Ascending aorta (tissue), 2 donors: ENCODE data around the gene ESF1. TPM values are rescaled to one million over a fixed set of nuclear protein-coding genes. Genes with fewer than 3 reads are reported as not detected.

Source experiments
- DNase-seq, 2 donors: peaks; one replicate each; pipeline ENCODE4 v3.0.0-alpha.2; 2019; ENCODE audit warnings: low spot score in 2 of 2
- H3K27ac ChIP-seq, 2 donors: fragments of 200-600 bp; sonication (generic); one replicate each; pipeline ENCODE4 v1.5.1; 2016 to 2017; ENCODE audit warnings: mild to moderate bottlenecking in 1 of 2
- H3K27me3 ChIP-seq: fragments of 200-600 bp; sonication (generic); one replicate; pipeline ENCODE4 v1.5.1; 2017
- H3K36me3 ChIP-seq, 2 donors: fragments of 200-600 bp; sonication (generic); one replicate each; pipeline ENCODE4 v1.5.1; 2016
- H3K4me1 ChIP-seq, 2 donors: fragments of 200-600 bp; sonication (generic); one replicate each; pipeline ENCODE4 v1.5.1; 2016 to 2017; ENCODE audit warnings: mild to moderate bottlenecking in 1 of 2
- H3K4me3 ChIP-seq, 2 donors: fragments of 200-600 bp; sonication (generic); one replicate each; pipeline ENCODE4 v1.5.1; 2016 to 2017; ENCODE audit warnings: mild to moderate bottlenecking in 1 of 2
- H3K9me3 ChIP-seq, 2 donors: fragments of 200-600 bp; sonication (generic); one replicate each; pipeline ENCODE4 v1.5.1; 2016
- intact Hi-C: fragments of 100-400 bp; cut with DNase I; formaldehyde crosslinking; loops from one replicate; pipeline ENCODE4 v1.15.1; 2023
- total RNA-seq: library from RNA; depleted of rRNA; stranded (reverse); fragments of >200 nt; gene quantifications from one replicate; pipeline ENCODE4 v1.1.0, GENCODE V29; 2016
- TF ChIP-seq, protein P1 (sequence below), 3 experiments: fragments of 200-600 bp in 2 of 3; fragments of 450-650 bp in 1 of 3; sonication (generic) in 2 of 3; IDR thresholded peaks; one replicate each; pipeline ENCODE4 v1.5.1; 2016 to 2019; ENCODE audit warnings: antibody characterized with exemption in 3 of 3, mild to moderate bottlenecking in 1 of 3, moderate library complexity in 1 of 3

The ESF1 gene
- total RNA-seq, 1 donor from 2014 or later = 5.7 TPM

GRCh38 chr20:13677241-13677640 lies 107.5 kb downstream of the ESF1 start:
- Histone ChIP-seq H3K36me3 (no peaks in the 10 kb centered on the region), H3K4me3 (no peak overlapping the region), H3K4me1 (peaks cover 2 to 5% of the 10 kb centered on the region in 2 donors), H3K27me3 (no peaks in the 10 kb centered on the region), H3K27ac (peak overlapping the region in 1 of 2 donors; percentile 19), H3K9me3 (no peaks in the 10 kb centered on the region)
- DNase-seq = no peak
- TF ChIP-seq, protein P1, sequence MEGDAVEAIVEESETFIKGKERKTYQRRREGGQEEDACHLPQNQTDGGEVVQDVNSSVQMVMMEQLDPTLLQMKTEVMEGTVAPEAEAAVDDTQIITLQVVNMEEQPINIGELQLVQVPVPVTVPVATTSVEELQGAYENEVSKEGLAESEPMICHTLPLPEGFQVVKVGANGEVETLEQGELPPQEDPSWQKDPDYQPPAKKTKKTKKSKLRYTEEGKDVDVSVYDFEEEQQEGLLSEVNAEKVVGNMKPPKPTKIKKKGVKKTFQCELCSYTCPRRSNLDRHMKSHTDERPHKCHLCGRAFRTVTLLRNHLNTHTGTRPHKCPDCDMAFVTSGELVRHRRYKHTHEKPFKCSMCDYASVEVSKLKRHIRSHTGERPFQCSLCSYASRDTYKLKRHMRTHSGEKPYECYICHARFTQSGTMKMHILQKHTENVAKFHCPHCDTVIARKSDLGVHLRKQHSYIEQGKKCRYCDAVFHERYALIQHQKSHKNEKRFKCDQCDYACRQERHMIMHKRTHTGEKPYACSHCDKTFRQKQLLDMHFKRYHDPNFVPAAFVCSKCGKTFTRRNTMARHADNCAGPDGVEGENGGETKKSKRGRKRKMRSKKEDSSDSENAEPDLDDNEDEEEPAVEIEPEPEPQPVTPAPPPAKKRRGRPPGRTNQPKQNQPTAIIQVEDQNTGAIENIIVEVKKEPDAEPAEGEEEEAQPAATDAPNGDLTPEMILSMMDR (IDR thresholded peaks at IDR 0.05) = no peak
- intact Hi-C loops = loop anchor here (10.0 kb wide), 1 partner anchor 62 kb away; no protein-coding TSS in a partner anchor

GRCh38 chr20:13676682-13677081 lies 108.0 kb downstream of the ESF1 start:
- peak overlapping the region in 1 of 2 donors; percentile 14 for H3K27ac ChIP-seq
- H3K36me3 ChIP-seq = no peaks in the 10 kb centered on the region
- H3K9me3 ChIP-seq = no peaks in the 10 kb centered on the region
- no peak overlapping the region for H3K4me3 ChIP-seq
- TF ChIP-seq, protein P1 (IDR thresholded peaks at IDR 0.05) = no peak
- H3K4me1 ChIP-seq = peaks cover 4 to 7% of the 10 kb centered on the region in 2 donors
- intact Hi-C loops = loop anchor here (10.0 kb wide), 1 partner anchor 62 kb away; no protein-coding TSS in a partner anchor
- no peaks in the 10 kb centered on the region for H3K27me3 ChIP-seq
- no peak for DNase-seq

DNA sequence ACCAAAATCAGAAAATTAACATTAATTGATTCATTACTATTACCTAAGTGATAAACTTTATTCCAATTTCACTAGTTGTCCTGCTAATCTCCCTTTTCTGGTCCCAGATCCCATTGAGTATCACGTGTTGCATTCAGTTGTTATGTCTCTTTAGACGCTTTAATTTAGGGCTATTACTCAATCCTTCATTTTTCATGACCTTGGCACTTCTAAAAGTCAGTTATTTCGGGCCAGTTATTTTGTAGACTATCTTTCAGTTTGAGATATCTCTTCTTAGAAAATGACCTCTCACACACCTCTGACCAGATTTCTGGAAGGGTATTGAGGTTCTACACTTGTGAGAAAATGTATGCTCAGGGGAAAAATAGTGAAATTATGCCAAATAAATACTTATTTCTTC lies 112.0 kb downstream of the ESF1 start:
- TF ChIP-seq, protein P1 (IDR thresholded peaks at IDR 0.05) = no peak
- H3K27me3 ChIP-seq = no peaks in the 10 kb centered on the region
- intact Hi-C loops = loop anchor here (1.0 to 10.0 kb wide), 4 partner anchors 35 to 180 kb away; partner anchors contain the start of gene TASP1
- H3K27ac ChIP-seq = peak overlapping the region; percentile 82 to 83
- peaks cover 16 to 30% of the 10 kb centered on the region in 2 donors for H3K4me1 ChIP-seq
- DNase-seq = no peak
- no peaks in the 10 kb centered on the region for H3K9me3 ChIP-seq
- no peak overlapping the region for H3K4me3 ChIP-seq
- H3K36me3 ChIP-seq = no peaks in the 10 kb centered on the region

DNA sequence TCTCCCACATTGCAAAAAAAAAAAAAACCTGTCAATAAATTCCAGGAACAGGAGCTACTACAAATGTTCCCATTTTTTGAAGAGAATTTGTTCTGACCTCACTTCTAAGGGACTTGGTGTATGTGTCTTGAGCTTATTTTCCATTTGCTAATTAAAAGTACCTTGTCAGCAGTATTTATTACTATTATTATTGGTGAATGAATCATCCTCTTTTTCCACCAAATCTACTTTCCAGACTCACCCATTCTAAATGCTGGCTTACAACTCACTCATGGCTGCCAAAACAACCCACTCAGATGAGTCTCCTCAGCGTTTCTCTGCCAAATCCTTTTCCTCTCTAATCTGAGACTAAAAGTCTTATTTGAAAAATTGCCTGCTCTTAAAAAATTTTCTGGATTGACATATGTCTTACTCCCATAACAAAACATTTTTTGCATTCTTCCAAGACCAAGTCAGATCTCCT lies 112.8 kb downstream of the ESF1 start:
- DNase-seq = peak in 1 of 2 donors; percentile 87
- intact Hi-C loops = loop anchor here (1.0 to 10.0 kb wide), 5 partner anchors 29 to 180 kb away; partner anchors contain the start of gene TASP1
- TF ChIP-seq, protein P1 (IDR thresholded peaks at IDR 0.05) = no peak

DNA sequence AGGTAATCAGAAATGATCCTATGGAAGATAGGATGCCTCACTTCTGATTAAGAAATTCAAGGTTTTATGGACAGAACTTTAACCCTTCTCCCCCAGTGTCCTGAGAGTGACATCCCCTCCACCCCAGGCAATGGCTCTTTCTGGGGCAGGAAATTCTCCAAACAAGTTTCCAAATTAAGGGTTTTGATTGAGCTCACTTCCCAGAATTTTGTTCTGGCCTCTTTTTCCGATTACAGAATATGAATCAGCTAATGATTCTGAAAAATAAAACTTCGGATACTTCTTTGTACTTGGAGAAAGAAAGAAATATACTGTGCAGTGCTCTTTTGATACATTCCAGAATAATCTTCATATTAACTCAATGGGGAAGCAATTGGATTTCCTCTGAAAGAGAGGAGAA lies 113.2 kb downstream of the ESF1 start:
- H3K4me3 ChIP-seq = no peak overlapping the region
- intact Hi-C loops = loop anchor here (2.0 to 10.0 kb wide), 4 partner anchors 29 to 179 kb away; partner anchors contain the start of gene TASP1
- H3K4me1 ChIP-seq = peaks cover 16 to 30% of the 10 kb centered on the region in 2 donors
- DNase-seq = no peak
- H3K9me3 ChIP-seq = no peaks in the 10 kb centered on the region
- no peaks in the 10 kb centered on the region for H3K27me3 ChIP-seq
- H3K36me3 ChIP-seq = no peaks in the 10 kb centered on the region
- H3K27ac ChIP-seq = peak overlapping the region; percentile 82 to 83
- TF ChIP-seq, protein P1 (IDR thresholded peaks at IDR 0.05) = no peak

More for the DNA sequence above, 112.8 kb downstream of the ESF1 start:
- H3K4me3 ChIP-seq = no peak overlapping the region
- H3K36me3 ChIP-seq = no peaks in the 10 kb centered on the region
- no peaks in the 10 kb centered on the region for H3K9me3 ChIP-seq
- H3K4me1 ChIP-seq = peaks cover 16 to 30% of the 10 kb centered on the region in 2 donors
- no peaks in the 10 kb centered on the region for H3K27me3 ChIP-seq
- H3K27ac ChIP-seq = peak overlapping the region; percentile 82 to 83
